ENCODE data around the gene SUGCT.
"Not testable (repeated sequence)": the region's sequence is repeated elsewhere in the genome, so short reads cannot be mapped to it uniquely, and the experiment has no call there.

SUGCT gene

DNA sequence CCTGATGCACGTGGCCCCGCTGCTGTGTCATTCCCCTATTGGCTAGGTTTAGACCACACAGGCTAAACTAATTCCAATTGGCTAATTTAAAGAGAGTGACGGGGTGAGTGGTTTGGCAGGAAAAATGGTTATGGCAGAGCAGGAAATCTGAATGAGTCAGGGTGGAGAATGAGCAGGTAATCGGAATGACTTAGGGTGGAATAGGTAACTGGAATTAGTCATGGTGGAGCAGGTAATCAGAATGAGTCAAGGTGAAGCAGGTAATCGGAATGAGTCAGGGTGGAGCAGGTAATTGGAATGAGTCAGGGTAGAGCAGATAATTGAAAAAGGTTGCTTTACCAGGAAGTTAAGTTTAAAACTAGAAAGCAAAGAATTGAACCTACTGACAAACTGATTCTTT is 7.1 kb downstream of the SUGCT start:
- DNase-seq: not testable (repeated sequence)

DNA sequence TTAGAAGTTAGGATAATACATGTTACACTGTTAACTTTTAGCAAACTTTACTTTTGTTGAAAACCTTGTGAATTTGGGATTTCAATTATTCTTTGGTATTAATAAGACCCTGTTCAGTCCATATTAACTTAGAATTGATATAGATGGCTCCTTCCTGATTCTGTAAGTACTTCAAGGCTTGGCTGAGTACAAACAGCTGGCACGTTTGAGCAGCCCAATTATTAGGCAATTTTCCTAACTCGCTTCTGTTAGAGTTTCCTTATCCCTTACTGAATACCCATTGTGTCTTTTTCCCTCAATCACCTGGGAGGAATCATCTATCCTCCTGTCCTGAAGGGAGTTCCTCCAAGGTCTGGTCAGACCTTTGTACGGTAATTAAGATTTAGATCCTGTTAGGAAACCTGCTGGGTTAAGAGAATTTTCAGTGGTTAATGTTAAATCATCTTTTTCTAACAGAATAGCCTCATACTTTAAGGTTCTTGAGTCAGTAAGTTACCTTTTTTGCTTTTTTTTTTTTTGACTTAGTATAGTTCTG is 10.9 kb downstream of the SUGCT start:
- not testable (repeated sequence) for DNase-seq

DNA sequence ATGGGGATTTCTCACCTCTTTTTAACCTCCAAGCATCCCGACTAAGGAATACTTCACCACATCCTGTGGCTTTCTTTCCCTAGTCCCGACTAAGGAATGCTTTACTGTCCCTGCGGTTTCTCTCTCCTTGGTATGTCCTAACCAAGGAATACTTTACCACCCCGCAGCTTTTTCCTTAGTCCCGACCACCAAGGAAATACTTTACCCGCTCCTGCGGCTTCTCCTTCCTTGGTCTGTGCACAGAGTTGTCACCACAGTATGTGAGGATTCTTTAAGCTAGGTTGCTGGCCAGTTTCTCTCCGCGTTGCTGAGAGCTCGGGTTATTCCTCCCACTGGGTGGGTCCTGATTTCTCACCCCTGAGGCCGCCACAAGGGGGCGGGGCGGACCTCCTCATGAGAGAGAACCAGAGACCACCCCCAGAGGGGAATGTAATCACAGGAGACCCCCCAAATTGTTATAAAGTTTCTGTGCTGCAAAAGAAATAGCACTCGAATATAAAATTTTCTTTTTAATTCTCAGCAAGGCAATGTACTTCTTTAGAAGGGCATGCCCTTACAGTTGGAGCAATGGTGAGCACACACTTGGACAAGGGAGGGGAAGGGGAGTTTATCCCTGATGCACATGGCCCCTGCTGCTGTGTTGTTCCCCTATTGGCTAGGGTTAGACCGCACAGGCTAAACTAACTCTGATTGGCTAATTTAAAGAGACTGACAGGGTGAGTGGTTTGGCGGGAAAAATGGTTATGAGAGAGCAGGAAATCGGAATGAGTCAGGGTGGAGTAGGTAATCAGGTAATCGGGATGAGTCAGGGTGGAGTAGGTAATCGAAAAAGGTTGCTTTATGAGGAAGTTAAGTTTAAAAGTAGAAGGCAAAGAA is 12.8 kb downstream of the SUGCT start:
- no peak for DNase-seq

DNA sequence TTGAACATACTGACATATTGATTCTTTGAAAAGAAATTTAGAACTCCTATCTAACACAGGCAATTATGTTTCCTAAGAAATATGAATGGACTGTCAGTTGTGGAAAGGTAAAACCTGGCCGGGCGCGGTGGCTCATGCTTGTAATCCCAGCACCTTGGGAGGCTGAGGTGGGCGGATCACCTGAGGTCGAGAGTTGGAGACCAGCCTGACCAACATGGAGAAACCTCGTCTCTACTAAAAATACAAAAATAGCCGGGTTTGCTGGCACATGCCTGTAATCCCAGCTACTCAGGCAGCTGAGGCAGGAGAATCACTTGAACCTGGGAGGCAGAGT is 13.4 kb downstream of the SUGCT start:
- DNase-seq: not testable (repeated sequence)

DNA sequence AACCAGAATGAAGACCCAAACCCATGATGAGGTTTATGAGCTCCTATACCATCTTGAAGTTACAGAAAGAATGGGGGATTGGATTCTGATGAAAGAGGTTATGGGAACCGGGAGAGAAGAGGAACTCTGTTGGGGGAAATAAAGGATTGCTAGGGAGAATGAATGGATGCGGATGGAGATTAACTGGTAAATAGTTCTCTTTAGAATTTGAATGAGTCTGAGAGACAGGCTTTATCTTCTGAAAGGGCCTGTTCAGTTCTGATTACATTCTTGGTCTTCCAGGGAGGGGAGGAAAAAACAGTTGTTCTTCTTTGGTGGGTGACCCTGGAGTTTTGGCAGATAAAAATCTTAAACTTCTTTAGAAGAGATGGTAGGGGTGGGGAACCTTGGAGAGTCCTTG is 13.9 kb downstream of the SUGCT start:
- no peak for DNase-seq

DNA sequence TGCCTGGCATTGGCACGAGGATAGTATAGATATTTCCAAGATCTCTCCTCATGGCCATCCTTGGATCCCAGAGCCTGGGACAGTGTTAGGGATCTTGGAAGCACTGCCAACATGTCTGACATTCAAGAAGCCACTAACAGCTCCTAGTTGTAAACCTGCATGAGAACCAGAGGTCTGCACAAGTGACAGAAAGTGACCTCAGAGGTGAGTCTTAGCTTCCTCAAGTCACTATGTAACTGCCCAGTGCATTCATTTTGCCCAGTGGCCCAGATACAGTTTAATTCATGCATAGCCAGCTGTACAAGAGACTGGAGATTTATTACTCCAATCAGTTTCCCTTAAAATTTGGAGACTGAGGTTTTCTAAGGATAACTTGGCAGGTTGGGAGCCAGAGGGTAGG is 16.7 kb downstream of the SUGCT start:
- no peak for DNase-seq

DNA sequence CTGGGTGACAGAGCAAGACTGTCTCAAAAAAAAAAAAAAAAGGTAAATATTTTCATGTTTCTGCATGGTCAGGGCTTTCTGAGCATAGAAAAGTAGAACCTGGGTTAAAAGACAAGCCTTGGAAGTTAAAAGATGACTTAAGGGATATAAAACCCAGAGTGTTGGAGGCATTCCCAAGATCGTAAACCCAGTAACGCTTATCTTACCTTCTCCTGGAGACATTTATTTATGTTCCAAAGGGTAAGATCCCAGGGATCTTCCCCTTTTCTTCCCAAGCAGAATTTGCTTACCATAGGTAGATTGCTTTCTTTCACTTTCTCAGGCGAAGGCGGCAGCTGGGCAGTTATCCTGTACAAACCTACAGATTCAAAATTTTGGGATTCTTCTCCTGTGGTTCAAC is 22.2 kb downstream of the SUGCT start:
- no peak for DNase-seq

DNA sequence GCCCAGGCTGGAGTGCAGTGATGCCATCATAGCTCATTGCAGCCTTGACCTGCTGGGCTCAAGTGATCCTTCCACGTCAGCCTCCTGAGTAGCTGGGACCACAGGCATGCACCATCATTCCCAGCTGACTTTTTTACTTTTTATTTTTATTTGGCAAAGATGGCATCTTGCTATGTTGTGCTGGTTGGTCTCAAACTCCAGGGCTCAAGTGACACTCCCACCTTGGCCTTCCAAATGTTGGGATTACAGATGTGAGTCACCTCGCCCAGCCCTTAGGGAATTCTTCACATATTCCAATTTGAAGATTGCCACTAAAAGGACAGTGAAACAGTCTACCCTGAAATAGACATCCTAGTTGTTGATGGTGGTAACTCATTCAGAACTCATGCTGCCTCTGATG is 27.7 kb downstream of the SUGCT start:
- DNase-seq: no peak

DNA sequence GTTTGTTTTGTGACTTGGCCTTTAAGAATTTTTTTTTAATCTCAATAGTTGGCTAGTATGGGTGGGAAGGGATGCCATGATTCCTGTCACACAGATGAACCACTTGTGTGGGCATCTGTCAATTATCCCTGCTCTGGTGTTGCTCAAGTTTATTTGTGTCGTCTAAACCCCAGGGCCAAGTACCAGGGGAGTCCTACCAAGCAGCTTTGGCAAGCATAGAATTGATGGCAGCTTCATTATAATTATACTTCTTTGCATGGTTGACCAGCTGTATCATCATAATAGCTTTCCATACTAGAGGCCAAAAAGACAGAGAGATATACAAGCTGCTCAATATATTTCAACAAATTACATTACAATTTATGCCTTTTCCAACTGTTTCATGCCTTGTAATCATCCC is 30.4 kb downstream of the SUGCT start:
- DNase-seq: no peak

DNA sequence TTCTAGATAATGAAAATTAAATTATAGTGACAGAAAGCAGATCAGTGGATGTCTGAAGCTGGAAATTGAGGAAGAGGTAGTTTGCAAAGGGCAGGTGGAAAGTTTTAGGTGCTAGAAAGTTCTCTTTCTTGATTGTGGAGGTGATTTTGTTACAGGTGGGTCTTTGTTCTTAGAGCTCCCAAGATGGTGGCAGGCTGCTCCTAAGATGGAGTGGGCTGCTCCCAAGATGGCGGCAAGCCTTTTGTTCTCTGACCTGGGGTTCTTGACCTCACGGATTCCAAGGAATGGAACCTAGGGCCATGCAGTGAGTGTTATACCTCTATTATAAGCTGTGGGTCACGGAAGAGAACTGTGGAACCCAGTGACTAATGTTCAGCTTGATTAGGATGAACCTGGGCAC is 32.5 kb downstream of the SUGCT start:
- no peak for DNase-seq

DNA sequence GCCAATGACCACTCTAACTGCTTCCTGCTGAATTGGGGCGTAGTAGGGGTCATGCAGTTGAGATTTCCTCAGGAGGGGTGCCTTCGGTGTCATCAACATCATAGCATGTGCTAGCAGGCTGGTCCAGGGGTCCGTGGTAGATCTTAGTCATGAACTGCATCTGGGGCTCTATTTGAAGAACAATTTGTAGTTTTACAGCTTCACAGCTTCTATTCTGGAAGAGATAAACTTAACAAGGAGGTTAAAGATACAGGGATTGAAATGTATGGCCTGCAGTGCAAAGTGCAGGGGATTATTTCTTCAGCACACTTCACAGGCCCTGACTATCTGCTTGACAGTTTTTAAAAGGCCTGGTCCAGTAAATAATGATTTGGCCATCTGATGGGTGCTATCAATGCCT is 33.5 kb downstream of the SUGCT start:
- DNase-seq: not testable (repeated sequence)

DNA sequence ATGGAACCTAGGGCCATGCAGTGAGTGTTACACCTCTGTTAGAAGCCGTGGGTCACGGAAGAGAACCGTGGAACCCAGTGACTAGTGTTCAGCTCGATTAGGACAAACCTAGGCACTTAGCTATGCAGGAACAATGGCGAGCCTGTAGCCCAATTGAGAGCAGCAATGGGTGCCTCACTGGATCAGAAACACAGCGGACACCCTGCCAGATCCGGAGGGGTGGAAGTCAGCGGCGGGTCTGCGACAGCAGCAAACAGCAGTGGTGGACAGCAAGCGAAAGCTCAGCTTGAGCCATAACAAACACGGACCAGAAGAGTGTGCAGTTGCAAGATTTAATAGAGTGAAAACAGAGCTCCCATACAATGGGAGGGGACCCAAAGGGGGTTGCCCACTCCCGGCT is 38.3 kb downstream of the SUGCT start:
- DNase-seq: not testable (repeated sequence)

DNA sequence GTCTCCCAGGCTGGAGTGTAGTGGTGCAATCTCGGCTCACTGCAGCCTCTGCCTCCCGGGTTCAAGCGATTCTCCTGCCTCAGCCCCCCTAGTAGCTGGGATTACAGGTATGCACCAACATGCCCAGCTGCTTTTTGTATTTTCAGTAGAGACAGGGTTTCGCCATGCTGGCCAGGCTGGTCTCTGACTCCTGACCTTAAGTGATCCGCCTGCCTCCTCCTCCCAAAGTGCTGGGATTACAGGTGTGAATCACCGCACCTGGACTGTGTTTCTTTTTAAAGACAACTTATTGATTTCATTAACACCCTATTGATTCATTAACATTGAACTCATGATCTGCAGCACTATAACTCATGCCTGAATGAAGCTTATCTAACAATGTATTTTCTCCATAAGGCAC is 40.5 kb downstream of the SUGCT start:
- DNase-seq: not testable (repeated sequence)

DNA sequence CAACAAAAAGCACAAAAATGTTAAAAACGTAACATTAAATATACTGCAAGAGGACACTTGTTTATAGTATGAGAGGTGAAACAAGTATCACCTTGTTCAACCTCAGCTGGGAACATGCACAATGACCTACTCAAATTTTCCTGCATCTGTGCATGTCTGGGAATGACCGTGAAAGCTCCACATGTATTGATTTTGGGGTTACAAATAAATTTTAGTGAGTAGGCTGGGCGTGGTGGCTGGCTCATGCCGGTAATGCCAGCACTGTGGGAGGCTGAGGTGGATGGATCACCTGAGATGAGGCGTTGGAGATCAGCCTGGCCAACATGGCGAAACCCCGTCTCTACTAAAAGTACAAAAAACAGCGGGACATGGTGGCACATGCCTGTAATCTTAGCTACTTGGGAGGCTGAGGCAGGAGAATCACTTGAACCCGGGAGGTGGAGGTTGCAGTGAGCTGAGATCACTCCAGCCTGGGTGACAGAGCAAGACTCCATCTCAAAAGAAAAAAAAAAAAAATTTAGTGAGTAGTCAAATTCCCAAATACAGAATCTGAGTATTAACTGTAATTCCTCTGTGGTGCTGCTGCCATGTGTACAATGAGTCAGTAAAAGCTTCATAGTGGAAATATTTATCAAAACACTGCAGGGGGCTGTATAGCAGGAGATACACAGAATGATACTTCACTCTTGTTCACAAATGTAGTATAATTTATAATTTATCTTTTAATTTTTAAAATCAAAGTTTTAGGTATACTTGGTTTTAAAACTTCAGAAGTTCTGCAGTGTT is 41.1 kb downstream of the SUGCT start:
- no peak for DNase-seq

DNA sequence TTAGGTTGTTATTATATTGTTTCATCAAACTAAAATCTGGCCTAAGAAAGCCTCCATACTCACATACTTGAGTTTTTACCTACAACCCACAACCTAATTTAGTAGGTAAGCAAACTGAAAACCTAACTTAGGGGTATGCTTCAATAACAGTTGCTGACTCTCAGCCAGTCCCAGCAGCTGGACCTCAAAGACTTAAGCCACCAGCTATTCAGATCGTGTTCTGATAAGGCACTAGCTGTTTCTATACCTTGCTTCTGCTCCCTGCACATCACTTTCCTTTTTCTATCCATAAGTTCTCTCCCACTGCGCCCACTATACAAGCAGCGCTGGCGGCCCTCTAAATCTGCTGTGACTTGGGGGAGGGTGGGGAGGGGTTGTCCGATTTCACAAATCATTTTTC is 42.3 kb downstream of the SUGCT start:
- no peak for DNase-seq

DNA sequence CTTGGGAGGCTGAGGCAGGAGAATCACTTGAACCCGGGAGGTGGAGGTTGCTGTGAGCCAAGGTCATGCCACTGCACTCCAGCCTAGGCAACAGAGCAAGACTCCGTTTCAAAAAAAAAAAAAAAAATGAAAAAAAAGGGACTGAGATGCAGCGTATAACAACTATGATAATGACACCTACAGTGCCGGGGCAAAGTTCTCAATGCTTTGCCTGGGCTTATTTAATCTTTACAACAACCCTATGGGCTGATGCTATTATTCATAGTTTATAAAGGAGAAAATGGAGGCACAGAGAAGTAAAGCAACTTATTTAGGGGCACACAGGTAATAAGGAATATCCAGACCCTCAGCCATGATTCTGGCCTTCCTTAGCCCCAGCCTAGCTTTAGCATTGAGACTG is 47.6 kb downstream of the SUGCT start:
- no peak for DNase-seq

DNA sequence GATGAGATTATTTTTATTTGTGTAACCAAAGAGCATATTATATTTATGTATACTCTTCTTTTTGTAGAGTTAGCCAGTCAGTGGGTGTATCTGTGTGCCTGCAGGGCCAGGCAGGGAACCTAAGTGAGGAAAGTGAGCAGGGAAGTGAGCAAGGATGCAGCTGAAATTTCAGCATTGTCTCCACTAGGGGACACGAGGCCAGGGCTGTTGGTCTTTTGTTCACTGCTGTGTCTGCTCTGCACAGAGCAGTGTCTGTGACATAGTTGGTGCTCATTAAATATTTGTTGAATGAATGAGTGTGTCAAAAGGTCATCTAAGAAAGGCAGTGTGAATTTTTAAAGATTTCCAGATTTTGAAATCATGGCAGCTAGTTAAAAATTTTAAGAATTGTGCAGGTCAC is 51.8 kb downstream of the SUGCT start:
- no peak for DNase-seq

DNA sequence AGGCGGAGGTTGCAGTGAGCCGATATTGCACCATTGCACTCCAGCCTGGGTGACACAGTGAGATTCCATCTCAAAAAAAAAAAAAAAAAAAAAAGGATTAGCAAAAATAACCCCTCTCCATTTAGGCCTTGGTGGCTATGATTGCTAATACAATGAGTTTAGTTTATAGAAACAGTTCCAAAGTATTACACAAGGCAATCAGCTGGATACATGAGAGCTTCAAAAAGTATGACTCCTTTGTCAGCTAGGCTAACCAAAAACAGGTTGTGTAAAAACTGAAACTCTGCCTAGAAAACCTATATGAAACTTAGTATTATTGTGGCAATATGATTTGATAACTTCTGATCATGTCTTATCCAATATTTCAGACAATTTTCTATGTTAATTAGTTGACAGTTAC is 57.2 kb downstream of the SUGCT start:
- no peak for DNase-seq

DNA sequence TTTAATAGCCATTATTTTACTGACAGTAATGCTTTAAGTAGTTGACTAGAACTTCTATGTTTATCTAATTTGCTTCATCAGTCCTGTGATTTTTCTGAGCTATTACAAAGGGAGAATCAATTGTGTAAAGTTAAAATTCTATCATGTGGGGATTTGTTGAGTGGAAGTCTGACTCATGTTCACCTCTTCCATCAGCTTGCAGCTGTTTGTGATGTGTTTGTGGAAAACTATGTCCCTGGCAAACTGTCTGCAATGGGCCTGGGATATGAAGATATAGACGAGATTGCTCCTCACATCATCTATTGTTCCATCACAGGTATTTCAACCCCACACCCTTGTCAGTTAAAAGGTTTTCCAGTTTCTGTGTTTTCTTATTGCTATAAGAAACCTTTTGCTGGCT is 59.9 kb downstream of the SUGCT start:
- no peak for DNase-seq

DNA sequence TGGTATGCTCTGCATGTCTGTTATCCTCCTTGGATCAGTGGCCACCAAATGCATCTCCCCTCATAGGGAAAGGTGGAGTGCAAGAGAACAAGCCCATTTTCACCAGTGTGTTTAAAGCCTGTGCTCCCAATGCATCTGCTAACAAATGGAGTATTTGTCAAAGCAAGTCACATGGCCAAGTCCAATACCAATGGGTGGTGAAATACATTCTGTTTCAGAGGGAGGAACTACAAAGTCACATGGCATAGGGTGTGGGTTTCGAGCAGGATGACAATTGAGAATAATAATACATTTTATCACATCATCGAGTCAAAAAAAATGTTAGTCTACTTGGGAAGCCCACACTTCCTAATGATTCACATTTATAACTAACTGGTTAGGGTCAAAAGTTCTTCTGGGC is 62.7 kb downstream of the SUGCT start:
- DNase-seq: no peak

DNA sequence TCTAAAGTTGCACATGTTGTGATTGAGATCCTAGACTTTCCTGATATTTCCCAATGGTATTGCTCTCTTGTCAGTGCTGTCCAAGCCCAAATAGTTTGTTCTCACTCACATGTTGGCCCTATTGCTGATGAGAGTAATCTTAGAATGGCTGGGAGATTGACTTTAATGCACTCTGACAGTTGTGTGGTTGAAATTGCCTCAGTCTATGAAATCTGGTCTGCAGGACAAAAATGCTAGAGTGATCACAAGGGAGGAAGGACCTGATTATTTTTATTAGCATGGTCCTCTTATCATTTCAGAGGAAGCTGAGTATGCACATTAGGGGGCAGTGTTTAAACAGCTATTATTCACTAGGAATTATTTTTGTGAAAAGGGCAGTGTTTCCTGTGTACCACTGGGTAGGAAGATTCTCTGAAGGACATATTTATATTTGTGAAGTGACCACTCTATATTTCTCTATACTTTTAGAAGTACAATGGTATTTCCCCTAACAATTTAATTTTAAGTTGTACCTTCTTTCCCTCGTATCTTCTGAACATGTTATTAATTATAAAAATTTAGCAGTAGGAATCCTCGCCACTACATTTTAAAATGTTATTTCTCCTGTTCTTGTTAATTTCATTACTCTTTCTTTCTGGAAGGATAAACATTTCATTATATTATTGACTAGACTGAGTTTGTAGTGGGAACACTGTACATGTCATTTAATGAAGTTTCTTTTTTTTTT is 64.4 kb downstream of the SUGCT start:
- DNase-seq: no peak

DNA sequence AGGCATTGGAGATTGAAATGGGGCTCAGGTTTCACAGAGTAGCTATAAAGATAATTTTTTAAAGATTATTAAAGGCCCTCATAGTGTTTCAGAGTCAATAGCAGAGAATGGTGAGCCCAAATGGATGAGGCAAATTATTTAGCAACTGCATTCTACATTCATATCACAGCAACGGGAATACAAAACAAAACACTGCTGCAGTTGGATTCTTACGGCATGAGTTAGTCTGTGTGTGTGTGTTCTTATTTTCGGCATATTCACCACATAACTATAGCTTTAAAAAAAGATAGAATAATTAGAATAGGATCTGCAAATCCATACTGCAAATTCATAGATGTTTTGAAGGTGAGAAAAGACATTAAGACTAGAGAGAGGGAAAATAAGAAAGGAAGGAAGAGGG is 66.0 kb downstream of the SUGCT start:
- DNase-seq: no peak

DNA sequence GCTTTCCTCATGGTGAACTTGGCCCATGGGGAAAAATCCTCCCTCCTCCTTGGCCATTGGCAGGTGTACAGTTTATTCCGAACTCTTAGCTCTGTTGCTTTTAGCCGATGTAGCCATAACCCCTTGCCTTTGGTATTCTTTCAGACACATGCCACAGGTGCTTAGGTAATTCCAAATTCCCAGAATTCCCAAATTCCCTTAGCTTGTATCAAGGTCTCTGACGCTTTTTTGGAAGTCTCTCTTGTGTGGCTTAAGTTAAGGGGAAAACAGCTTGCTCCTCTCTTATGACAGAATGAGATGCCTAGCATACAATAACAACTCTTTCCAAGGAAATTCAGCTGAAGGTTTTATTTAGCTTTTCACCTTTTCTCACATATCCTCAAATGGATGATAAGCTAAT is 68.0 kb downstream of the SUGCT start:
- no peak for DNase-seq

DNA sequence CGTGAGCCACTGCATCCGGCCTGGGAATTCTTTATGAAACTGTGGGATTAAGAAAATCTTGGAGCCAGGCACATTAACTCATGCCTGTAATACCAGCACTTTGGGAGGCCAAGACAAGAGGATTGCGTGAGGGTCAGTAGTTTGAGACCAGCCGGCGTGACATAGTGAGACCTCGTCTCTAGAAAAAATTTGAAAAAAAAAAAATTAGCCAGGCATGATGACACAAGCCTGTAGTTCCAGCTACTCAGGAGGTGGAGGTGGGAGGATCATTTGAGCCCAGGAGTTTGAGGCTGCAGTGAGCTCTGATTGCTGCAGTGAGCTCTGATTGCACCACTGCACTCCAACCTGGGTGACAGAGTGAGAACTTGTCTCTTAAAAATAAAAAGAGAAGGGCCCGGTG is 69.8 kb downstream of the SUGCT start:
- no peak for DNase-seq
